GM10266 (cell line): ENCODE results near the gene SOBP.
"Not testable (repeated sequence)": the region's sequence is repeated elsewhere in the genome, so short reads cannot be mapped to it uniquely, and the experiment has no call there.

Experiments used
- DNase-seq: peaks from one replicate; pipeline ENCODE4 v3.0.0; 2012; ENCODE audit errors: extremely low spot score
- TF ChIP-seq, protein P1 (sequence below): IDR thresholded peaks from 2 replicates; pipeline ENCODE4 v1.5.1; 2012; ENCODE audit warnings: mild to moderate bottlenecking, low read depth; ENCODE audit not compliant: control insufficient read depth, insufficient read depth; ENCODE audit errors: missing control alignments

The SOBP gene

DNA sequence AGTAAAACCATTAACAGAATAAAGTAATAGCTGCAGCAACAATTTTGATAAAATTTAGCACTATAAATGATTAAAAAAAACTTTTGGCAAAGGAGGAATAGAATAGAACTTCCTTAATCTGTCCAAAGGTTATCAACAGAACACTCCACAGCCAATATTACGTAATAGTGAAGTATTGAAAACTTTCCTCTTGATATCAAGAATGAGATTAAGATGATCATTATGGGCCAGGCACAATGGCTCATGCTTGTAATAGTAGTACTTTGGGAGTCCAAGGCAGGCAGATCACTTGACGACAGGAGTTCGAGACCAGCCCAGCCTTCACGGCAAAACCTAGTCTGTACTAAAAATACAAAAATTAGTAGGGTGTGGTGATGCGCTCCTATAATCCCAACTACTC, 26.0 kb downstream of the SOBP start:
- TF ChIP-seq, protein P1, sequence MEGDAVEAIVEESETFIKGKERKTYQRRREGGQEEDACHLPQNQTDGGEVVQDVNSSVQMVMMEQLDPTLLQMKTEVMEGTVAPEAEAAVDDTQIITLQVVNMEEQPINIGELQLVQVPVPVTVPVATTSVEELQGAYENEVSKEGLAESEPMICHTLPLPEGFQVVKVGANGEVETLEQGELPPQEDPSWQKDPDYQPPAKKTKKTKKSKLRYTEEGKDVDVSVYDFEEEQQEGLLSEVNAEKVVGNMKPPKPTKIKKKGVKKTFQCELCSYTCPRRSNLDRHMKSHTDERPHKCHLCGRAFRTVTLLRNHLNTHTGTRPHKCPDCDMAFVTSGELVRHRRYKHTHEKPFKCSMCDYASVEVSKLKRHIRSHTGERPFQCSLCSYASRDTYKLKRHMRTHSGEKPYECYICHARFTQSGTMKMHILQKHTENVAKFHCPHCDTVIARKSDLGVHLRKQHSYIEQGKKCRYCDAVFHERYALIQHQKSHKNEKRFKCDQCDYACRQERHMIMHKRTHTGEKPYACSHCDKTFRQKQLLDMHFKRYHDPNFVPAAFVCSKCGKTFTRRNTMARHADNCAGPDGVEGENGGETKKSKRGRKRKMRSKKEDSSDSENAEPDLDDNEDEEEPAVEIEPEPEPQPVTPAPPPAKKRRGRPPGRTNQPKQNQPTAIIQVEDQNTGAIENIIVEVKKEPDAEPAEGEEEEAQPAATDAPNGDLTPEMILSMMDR = no peak

DNA sequence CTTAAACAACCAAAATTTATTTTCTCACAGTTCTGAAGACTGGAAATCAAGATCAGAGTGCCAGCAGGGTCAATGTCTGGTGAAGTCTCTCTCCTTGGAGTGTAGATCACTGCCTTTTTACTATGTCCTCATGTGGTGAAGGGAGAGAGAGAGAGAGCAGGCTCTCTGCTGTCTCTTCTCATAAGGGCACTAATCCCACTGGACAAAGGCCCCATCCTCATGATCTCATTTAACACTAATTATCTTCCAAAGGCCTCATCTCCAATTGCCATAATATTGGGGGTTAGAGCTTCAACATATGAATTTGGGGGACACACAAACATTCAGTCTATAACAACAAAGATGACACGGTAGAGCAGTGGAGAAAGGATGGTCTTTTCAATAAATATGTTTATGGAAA, 27.4 kb downstream of the SOBP start:
- TF ChIP-seq, protein P1 = no peak
- no peak for DNase-seq

More for the DNA sequence above, 26.0 kb downstream of the SOBP start:
- no peak for DNase-seq

DNA sequence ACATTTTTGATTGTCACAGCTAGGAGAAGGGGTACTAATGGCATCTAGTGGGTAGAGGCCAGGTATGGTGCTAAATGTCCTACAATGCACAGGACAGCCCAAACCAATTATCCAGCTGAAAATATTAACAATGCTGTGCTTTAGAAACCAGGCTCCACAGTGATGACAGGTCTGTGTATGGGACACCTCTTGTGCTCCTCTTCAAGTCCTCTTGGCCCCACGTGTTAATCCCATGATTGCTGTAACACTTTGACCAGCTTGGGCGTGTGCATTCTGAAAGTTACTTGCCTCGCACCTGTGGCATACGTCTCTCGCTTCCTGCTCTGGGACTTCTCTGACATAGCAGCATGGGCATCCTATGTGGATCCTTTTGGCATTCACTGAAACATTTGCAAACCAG, 29.3 kb downstream of the SOBP start:
- not testable (repeated sequence) for DNase-seq

DNA sequence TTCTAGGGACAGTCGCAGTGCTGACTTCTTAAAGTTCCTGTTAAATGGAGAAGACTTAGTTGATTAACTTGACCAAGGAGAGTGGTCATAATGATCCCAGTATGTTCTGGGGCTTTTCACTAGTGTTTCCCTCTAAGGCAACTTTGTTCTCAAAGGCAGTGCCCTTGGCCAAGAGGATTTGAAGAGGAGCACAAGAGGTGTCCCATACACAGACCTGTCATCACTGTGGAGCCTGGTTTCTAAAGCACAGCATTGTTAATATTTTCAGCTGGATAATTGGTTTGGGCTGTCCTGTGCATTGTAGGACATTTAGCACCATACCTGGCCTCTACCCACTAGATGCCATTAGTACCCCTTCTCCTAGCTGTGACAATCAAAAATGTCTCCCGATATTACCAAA, 30.8 kb downstream of the SOBP start:
- not testable (repeated sequence) for DNase-seq

DNA sequence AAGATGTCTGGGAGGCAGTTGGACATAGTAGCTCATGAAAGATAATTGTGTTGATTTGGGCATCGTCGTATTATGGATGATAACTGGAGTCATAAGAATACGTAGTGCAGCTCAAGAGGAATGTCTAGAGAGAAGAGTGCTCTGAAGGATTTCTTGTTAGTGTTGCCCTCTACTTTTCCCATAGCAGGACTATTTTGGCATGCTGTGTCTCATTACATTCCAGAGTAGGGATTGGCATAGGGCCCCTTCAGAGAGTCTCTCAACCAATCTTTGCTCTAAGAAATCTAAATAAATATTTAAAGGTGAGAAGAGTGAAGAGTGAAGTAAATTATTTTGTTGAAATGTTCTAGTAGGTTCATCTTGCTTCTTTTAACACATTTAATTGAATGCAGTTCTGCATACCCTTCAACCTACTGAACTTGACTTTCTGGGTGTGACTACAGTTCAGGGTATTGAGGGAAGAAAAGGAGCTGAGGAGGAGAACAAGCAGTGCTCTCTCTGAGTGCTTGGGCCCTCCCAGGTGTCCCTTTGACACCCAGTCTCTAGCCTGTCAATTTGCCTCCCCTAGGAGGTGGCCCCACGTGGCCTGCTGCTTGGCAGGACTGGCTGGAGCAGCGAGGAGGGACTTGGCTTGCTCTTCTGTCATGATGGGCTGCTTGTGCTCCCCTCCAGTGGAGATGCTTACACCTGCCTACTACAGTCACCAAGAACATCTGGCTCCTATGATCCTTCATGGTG, 33.3 kb downstream of the SOBP start:
- TF ChIP-seq, protein P1 = no peak
- no peak for DNase-seq

DNA sequence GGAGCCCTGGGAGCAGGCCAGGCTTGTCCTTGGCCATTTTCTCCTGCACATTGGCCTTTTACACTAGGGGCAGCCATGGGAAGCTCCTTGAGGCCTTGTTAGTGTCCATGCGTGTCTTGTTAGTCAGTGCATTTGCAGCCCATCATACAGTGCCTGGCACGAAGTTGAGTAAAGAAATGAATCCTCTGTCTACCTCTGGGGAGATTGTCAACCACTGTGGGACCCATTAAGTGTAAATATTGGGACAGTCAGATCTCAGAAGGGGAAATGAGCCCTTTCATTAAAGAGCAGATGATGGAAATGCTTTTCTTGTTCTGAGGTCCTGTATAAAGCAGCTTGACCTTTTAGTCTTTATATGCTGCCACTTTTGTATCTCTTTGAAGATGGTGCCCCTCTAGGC, 33.9 kb downstream of the SOBP start:
- DNase-seq = no peak
- TF ChIP-seq, protein P1 = no peak

DNA sequence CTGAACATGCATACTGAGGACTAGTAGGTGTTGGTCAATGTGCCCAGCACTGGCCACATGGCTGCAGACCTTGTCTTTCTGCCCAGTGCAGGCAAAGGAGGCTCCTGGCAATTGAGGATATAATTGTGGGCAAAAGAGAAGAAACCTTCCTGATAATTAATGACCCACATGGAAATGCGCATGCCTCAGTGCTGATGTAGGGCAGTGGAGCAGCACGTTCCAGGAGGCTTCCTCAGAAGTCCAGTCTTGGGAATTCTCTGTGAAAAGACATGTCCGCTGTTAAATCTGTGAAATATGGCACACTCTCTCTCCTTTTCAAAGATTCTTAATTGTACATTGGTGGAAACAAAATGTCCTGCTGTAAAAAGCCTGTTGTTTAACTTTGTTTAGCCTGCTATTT, 34.7 kb downstream of the SOBP start:
- TF ChIP-seq, protein P1 = no peak
- no peak for DNase-seq

DNA sequence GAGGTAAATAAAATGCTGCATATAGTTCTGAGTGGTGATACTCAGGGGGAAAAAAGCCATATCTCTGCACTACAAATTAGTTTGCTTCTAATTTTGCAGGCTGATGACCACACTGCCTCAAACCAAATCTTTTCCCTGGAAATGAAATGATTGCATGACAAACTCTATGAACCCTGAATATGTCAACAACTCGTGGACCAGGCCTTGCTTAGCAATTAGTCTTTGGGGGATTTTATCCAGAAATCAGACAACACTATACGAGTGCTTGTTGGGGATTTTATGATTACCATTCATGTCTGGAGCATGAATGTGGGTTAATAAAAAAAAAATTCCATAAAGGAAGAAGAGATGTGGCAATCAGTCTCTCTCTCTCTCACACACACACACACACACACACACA, 42.0 kb downstream of the SOBP start:
- TF ChIP-seq, protein P1 = no peak
- no peak for DNase-seq

DNA sequence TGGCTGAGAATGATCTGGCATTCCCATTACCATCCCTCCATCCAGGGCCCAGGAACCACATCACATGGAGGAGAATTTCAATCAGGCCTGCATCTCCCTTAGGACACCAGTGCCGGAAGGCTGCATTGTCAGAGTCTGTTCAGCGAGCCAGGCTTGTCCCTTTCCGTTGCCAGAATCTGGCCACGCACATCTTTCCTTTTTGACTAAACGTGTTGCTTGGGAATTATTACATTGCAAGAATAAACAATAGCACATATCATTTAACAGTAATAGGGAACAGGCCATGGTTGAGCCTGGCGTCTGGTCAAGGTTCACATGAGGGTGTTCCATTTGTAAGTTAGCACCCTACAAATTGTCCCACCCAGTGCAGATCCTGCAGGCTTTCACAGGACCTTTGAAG, 42.8 kb downstream of the SOBP start:
- DNase-seq = no peak
- TF ChIP-seq, protein P1 = no peak
